Stimulated activated effector memory CD8-positive, alpha-beta T cell treated with anti-CD3 and anti-CD28 coated beads, Interleukin-12 subunit alpha, Interleukin-12 subunit beta, amount 100 ng/mL, for 72 hours (primary cell): Measurements from ENCODE around the gene MAML3.
A peak's percentile ranks its signal among the peaks of the same experiment; 100 is the strongest.
"Not testable (repeated sequence)": the region's sequence is repeated elsewhere in the genome, so short reads cannot be mapped to it uniquely, and the experiment has no call there.

Experiments
- ATAC-seq: fragments of 150-1000 bp; cut with Tn5 transposase; 2 replicates; pipeline ENCODE4 v1.10.0; 2021
- DNase-seq, 2 donors: peaks; one replicate each; pipeline ENCODE4 v3.0.0; 2021 to 2022; ENCODE audit warnings: low spot score in 2 of 2
- H3K27ac Mint-ChIP-seq: one replicate; pipeline ENCODE4 v1.8.0; 2022; ENCODE audit warnings: mild to moderate bottlenecking, mixed read lengths
- H3K36me3 Mint-ChIP-seq: one replicate; pipeline ENCODE4 v1.8.0; 2022; ENCODE audit warnings: mild to moderate bottlenecking, mixed read lengths
- H3K4me1 Mint-ChIP-seq: one replicate; pipeline ENCODE4 v1.8.0; 2022; ENCODE audit warnings: mixed read lengths
- H3K4me3 Mint-ChIP-seq: one replicate; pipeline ENCODE4 v1.8.0; 2022; ENCODE audit warnings: mild to moderate bottlenecking, mixed read lengths
- H3K9me3 Mint-ChIP-seq: one replicate; pipeline ENCODE4 v1.8.0; 2022; ENCODE audit warnings: mixed read lengths

Gene MAML3

GRCh38 chr4:139958739-139959098 lies 195.3 kb downstream of the MAML3 start:
- no peak overlapping the region for H3K4me3 Mint-ChIP-seq

GRCh38 chr4:139957986-139958738 lies 195.8 kb downstream of the MAML3 start:
- Mint-ChIP-seq H3K27ac (no peak overlapping the region), H3K4me3 (no peak overlapping the region), H3K4me1 (no peaks in the 10 kb centered on the region), H3K36me3 (no peaks in the 10 kb centered on the region), H3K9me3 (no peaks in the 10 kb centered on the region)
- DNase-seq: no peak
- ATAC-seq: no peak

More at GRCh38 chr4:139958739-139959098, 195.3 kb downstream of the MAML3 start:
- Mint-ChIP-seq H3K27ac (no peak overlapping the region), H3K36me3 (no peaks in the 10 kb centered on the region), H3K4me1 (no peaks in the 10 kb centered on the region), H3K9me3 (no peaks in the 10 kb centered on the region)
- DNase-seq (no peak), ATAC-seq (no peak)

- H3K27ac Mint-ChIP-seq: no peak overlapping the region
- H3K4me3 Mint-ChIP-seq: no peak overlapping the region
- ATAC-seq (no peak), DNase-seq (no peak)
- H3K9me3 Mint-ChIP-seq: no peaks in the 10 kb centered on the region
- no peaks in the 10 kb centered on the region for H3K36me3 Mint-ChIP-seq
- H3K4me1 Mint-ChIP-seq: no peaks in the 10 kb centered on the region
Observed at GRCh38 chr4:139957065-139957464, 196.9 kb downstream of the MAML3 start.

- no peaks in the 10 kb centered on the region for H3K9me3 Mint-ChIP-seq
- DNase-seq (no peak), ATAC-seq (no peak)
- no peak overlapping the region for H3K4me3 Mint-ChIP-seq
- H3K36me3 Mint-ChIP-seq: no peaks in the 10 kb centered on the region
- H3K27ac Mint-ChIP-seq: no peak overlapping the region
- H3K4me1 Mint-ChIP-seq: peaks cover under 1% of the 10 kb centered on the region
Observed at GRCh38 chr4:139956507-139957017, 197.4 kb downstream of the MAML3 start.

GRCh38 chr4:139955600-139955999 lies 198.4 kb downstream of the MAML3 start:
- no peak overlapping the region for H3K27ac Mint-ChIP-seq
- peaks cover under 1% of the 10 kb centered on the region for H3K36me3 Mint-ChIP-seq
- peaks cover 10% of the 10 kb centered on the region for H3K4me1 Mint-ChIP-seq
- H3K9me3 Mint-ChIP-seq: no peaks in the 10 kb centered on the region
- DNase-seq (no peak), ATAC-seq (no peak)
- no peak overlapping the region for H3K4me3 Mint-ChIP-seq

- no peak overlapping the region for H3K27ac Mint-ChIP-seq
- peaks cover 17% of the 10 kb centered on the region for H3K4me1 Mint-ChIP-seq
- ATAC-seq (no peak), DNase-seq (no peak)
- H3K9me3 Mint-ChIP-seq: peaks cover 2% of the 10 kb centered on the region
- H3K4me3 Mint-ChIP-seq: no peak overlapping the region
- peaks cover 5% of the 10 kb centered on the region for H3K36me3 Mint-ChIP-seq
Observed at GRCh38 chr4:139954512-139954911, 199.5 kb downstream of the MAML3 start.

GRCh38 chr4:139951021-139951420 lies 203.0 kb downstream of the MAML3 start:
- peak overlapping the region; percentile 42 for H3K4me3 Mint-ChIP-seq
- peaks cover 23% of the 10 kb centered on the region for H3K4me1 Mint-ChIP-seq
- H3K9me3 Mint-ChIP-seq: peaks cover 2% of the 10 kb centered on the region
- DNase-seq: peak; percentile 2 to 55
- ATAC-seq: peak; percentile 85
- peak overlapping the region; percentile 60 for H3K27ac Mint-ChIP-seq
- peaks cover 5% of the 10 kb centered on the region for H3K36me3 Mint-ChIP-seq

- peaks cover 2% of the 10 kb centered on the region for H3K9me3 Mint-ChIP-seq
- peaks cover 5% of the 10 kb centered on the region for H3K36me3 Mint-ChIP-seq
- ATAC-seq (peak; percentile 94), DNase-seq (peak; percentile 7 to 70)
- peak overlapping the region; percentile 42 for H3K4me3 Mint-ChIP-seq
- peaks cover 23% of the 10 kb centered on the region for H3K4me1 Mint-ChIP-seq
- H3K27ac Mint-ChIP-seq: peak overlapping the region; percentile 60
Observed at GRCh38 chr4:139950568-139950967, 203.4 kb downstream of the MAML3 start.

GRCh38 chr4:139944916-139945315 lies 209.1 kb downstream of the MAML3 start:
- H3K9me3 Mint-ChIP-seq, DNase-seq, H3K27ac Mint-ChIP-seq, H3K36me3 Mint-ChIP-seq, H3K4me3 Mint-ChIP-seq, ATAC-seq, H3K4me1 Mint-ChIP-seq: not testable (repeated sequence)

GRCh38 chr4:139943277-139943676 lies 210.7 kb downstream of the MAML3 start:
- DNase-seq: no peak
- no peak for ATAC-seq
- H3K27ac Mint-ChIP-seq: no peak overlapping the region
- H3K36me3 Mint-ChIP-seq: no peaks in the 10 kb centered on the region
- no peaks in the 10 kb centered on the region for H3K9me3 Mint-ChIP-seq
- peaks cover 7% of the 10 kb centered on the region for H3K4me1 Mint-ChIP-seq
- H3K4me3 Mint-ChIP-seq: no peak overlapping the region

- H3K9me3 Mint-ChIP-seq: no peaks in the 10 kb centered on the region
Observed at GRCh38 chr4:139942241-139942640, 211.7 kb downstream of the MAML3 start.

GRCh38 chr4:139940600-139940999 lies 213.4 kb downstream of the MAML3 start:
- Mint-ChIP-seq H3K9me3 (no peaks in the 10 kb centered on the region), H3K4me1 (no peaks in the 10 kb centered on the region), H3K27ac (no peak overlapping the region), H3K36me3 (no peaks in the 10 kb centered on the region), H3K4me3 (no peak overlapping the region)
- DNase-seq (no peak), ATAC-seq (no peak)

More at GRCh38 chr4:139942241-139942640, 211.7 kb downstream of the MAML3 start:
- Mint-ChIP-seq H3K27ac (no peak overlapping the region), H3K4me1 (peaks cover 7% of the 10 kb centered on the region), H3K4me3 (no peak overlapping the region), H3K36me3 (no peaks in the 10 kb centered on the region)
- DNase-seq: no peak
- no peak for ATAC-seq

GRCh38 chr4:139938414-139938813 lies 215.6 kb downstream of the MAML3 start:
- Mint-ChIP-seq H3K27ac (no peak overlapping the region), H3K36me3 (no peaks in the 10 kb centered on the region), H3K9me3 (no peaks in the 10 kb centered on the region), H3K4me1 (no peaks in the 10 kb centered on the region), H3K4me3 (no peak overlapping the region)
- ATAC-seq (no peak), DNase-seq (no peak)

GRCh38 chr4:139935911-139936310 lies 218.1 kb downstream of the MAML3 start:
- DNase-seq (no peak), ATAC-seq (no peak)
- no peaks in the 10 kb centered on the region for H3K4me1 Mint-ChIP-seq
- H3K27ac Mint-ChIP-seq: no peak overlapping the region
- H3K9me3 Mint-ChIP-seq: no peaks in the 10 kb centered on the region
- H3K4me3 Mint-ChIP-seq: no peak overlapping the region
- H3K36me3 Mint-ChIP-seq: no peaks in the 10 kb centered on the region

- H3K4me3 Mint-ChIP-seq: no peak overlapping the region
- no peaks in the 10 kb centered on the region for H3K36me3 Mint-ChIP-seq
- H3K4me1 Mint-ChIP-seq: no peaks in the 10 kb centered on the region
- no peaks in the 10 kb centered on the region for H3K9me3 Mint-ChIP-seq
- no peak overlapping the region for H3K27ac Mint-ChIP-seq
- no peak for ATAC-seq
- no peak for DNase-seq
Observed at GRCh38 chr4:139934708-139935195, 219.2 kb downstream of the MAML3 start.

GRCh38 chr4:139934057-139934707 lies 219.8 kb downstream of the MAML3 start:
- Mint-ChIP-seq H3K4me1 (no peaks in the 10 kb centered on the region), H3K4me3 (no peak overlapping the region), H3K27ac (no peak overlapping the region), H3K9me3 (no peaks in the 10 kb centered on the region), H3K36me3 (no peaks in the 10 kb centered on the region)
- DNase-seq (no peak), ATAC-seq (no peak)
